NT2/D1 (cell line): ENCODE results near the gene C7.

Experiments used
- SUZ12 ChIP-seq: IDR thresholded peaks from 2 replicates; pipeline ENCODE4 v1.6.1; 2011; ENCODE audit not compliant: insufficient read length, insufficient read depth; ENCODE audit errors: extremely low read depth
- YY1 ChIP-seq: IDR thresholded peaks from 2 replicates; pipeline ENCODE4 v1.6.1; 2011; ENCODE audit not compliant: insufficient read length, insufficient read depth
- ZNF274 ChIP-seq: IDR thresholded peaks from 2 replicates; pipeline ENCODE4 v1.6.1; 2011; ENCODE audit warnings: mild to moderate bottlenecking, low read depth, low read length

DNA sequence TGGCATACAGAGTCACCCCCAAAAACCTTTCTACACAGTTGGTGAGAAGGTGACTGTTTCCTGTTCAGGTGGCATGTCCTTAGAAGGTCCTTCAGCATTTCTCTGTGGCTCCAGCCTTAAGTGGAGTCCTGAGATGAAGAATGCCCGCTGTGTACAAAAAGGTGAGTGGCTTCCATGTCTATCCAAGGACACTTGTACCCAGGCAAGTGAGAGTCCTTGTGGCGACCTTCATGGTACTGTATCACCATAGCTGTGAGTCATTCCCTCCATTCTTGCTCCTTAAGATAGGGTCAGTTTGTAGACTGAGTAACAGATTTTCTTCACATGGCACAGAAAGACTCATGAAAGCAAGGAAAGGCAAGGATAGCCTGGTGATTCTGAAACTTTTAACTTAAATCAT lies 63.1 kb downstream of the C7 start:
- no peak for TF ChIP-seq YY1
- no peak for TF ChIP-seq ZNF274
- no peak for TF ChIP-seq SUZ12
